AG04450 (cell line): ENCODE results near the gene SNAPC4. TPM values are rescaled to one million over a fixed set of nuclear protein-coding genes. Genes with fewer than 3 reads are reported as not detected.
A peak's percentile ranks its signal among the peaks of the same experiment; 100 is the strongest.

Source experiments
- CTCF ChIA-PET: fragments of 300-600, 350-600 bp; formaldehyde crosslinking; extraction: SDS; loops from one replicate; lab custom pipeline; 2022; ENCODE audit warnings: antibody characterized with exemption, inconsistent platforms; lab: Charles Lee
- POLR2A ChIA-PET: fragments of 350-600 bp; formaldehyde crosslinking; extraction: SDS; loops from one replicate; lab custom pipeline; 2021; ENCODE audit warnings: antibody characterized with exemption, inconsistent platforms; lab: Yijun Ruan, JAX
- DNase-seq: peaks from one replicate; pipeline ENCODE4 v3.0.0-alpha.2; 2011; ENCODE audit warnings: low read depth, low spot score
- H3K27ac ChIP-seq: one replicate; pipeline ENCODE4 v1.5.1; 2012; ENCODE audit warnings: low read depth, low read length, control low read depth
- H3K27me3 ChIP-seq: one replicate; pipeline ENCODE4 v1.6.0; 2012; ENCODE audit warnings: low read length; ENCODE audit not compliant: control insufficient read depth, insufficient read depth
- H3K4me3 ChIP-seq: 2 replicates; pipeline ENCODE4 v1.5.1; 2011; ENCODE audit warnings: mild to moderate bottlenecking, low read depth, low read length, control low read depth
- H3K9me3 ChIP-seq: 2 replicates; pipeline ENCODE4 v1.5.1; 2012; ENCODE audit warnings: low read length; ENCODE audit not compliant: control insufficient read depth, insufficient read depth
- polyA plus RNA-seq: library from polyadenylated mRNA; depleted of rRNA; stranded (reverse); fragments of >200 nt; gene quantifications from 2 replicates; pipeline ENCODE4 v1.2.3, GENCODE V29; 2011
- TF ChIP-seq, protein P1 (sequence below): IDR thresholded peaks from 2 replicates; pipeline ENCODE4 v1.5.1; 2011; ENCODE audit warnings: low read depth, low read length, control low read depth, inconsistent platforms

SNAPC4 gene
- polyA plus RNA-seq, 1 experiment: 2.2 TPM

GRCh38 chr9:136396219-136396515, 3.8 kb downstream of the SNAPC4 start:
- Histone ChIP-seq H3K27ac (no peak overlapping the region), H3K4me3 (no peak overlapping the region), H3K27me3 (no peaks in the 10 kb centered on the region), H3K9me3 (no peaks in the 10 kb centered on the region; the same call in 1 of the 2 replicates)
- no peak for DNase-seq
- TF ChIP-seq, protein P1, sequence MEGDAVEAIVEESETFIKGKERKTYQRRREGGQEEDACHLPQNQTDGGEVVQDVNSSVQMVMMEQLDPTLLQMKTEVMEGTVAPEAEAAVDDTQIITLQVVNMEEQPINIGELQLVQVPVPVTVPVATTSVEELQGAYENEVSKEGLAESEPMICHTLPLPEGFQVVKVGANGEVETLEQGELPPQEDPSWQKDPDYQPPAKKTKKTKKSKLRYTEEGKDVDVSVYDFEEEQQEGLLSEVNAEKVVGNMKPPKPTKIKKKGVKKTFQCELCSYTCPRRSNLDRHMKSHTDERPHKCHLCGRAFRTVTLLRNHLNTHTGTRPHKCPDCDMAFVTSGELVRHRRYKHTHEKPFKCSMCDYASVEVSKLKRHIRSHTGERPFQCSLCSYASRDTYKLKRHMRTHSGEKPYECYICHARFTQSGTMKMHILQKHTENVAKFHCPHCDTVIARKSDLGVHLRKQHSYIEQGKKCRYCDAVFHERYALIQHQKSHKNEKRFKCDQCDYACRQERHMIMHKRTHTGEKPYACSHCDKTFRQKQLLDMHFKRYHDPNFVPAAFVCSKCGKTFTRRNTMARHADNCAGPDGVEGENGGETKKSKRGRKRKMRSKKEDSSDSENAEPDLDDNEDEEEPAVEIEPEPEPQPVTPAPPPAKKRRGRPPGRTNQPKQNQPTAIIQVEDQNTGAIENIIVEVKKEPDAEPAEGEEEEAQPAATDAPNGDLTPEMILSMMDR: no peak
- POLR2A ChIA-PET: no interaction called here
- CTCF ChIA-PET: interaction anchor here (1.2 kb wide), 1 partner anchor 83 kb away, joined by 3 read pairs; no protein-coding TSS in a partner anchor

DNA sequence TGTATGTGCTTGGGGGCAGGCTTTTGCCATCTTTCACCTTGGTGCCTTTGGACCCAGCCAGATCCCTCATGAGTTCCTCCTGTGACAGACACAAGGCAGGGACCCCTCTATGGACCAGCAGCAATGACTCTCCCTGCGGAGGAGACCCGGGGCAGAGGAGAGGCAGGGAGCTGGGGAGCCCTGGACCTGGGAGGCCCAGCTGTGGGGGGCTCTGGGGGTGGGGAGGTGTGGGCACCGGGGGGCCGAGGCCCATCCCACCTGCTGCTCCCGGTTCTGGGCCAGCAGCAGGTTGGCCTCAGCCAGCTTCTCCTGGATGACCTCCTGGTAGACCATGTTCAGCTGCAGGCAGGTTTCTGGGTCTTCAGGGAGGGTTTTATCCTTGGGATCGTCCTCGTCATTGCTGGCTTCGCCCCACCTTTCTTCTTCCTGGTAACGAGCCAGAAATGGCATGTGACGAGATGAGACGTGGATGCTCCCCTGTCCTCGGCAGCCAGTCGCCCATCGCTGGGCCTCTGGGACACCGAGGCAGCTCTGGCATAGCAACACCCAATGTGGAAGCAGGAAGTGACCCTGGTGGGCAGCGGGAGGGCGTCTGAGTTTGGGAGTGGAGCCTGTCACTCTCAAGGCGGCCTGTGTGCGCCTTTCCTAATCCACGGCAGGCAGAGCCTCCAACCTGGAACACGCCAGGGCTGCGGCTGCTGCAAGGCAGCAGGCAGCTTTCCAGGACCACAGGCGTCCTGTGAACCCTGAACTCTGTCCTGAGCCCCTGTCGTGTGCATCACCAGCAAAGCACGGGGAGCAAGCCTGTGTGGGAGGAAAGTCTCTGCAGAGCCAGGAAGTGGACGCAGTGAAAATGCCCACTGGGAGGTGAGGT, 4.4 kb downstream of the SNAPC4 start:
- ChIA-PET POLR2A (no interaction called here), CTCF (interaction anchor here (1.2 kb wide), 1 partner anchor 83 kb away, joined by 3 read pairs; no protein-coding TSS in a partner anchor)
- no peak for DNase-seq
- TF ChIP-seq, protein P1: no peak
- Histone ChIP-seq H3K4me3 (no peak overlapping the region), H3K27ac (no peak overlapping the region), H3K27me3 (no peaks in the 10 kb centered on the region), H3K9me3 (no peaks in the 10 kb centered on the region; the same call in 1 of the 2 replicates)

DNA sequence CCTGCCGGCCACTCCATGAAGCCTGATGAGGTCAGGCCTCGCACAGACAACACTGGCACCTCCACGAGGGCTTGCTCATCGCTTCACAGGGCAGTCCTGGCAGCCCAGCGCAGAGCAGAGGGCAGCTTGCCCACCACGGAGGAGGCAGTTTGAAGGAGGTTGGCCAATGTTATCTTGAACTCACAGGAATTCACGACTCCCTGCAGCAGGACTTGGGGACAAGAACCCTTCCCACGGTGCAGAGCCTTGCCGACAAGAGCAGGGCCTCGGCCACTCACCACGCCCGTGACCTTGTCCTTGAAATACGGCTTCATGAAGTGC, 5.0 kb downstream of the SNAPC4 start:
- Histone ChIP-seq H3K27ac (no peak overlapping the region), H3K27me3 (no peaks in the 10 kb centered on the region), H3K9me3 (no peaks in the 10 kb centered on the region; the same call in 1 of the 2 replicates), H3K4me3 (no peak overlapping the region)
- DNase-seq: no peak
- ChIA-PET POLR2A (no interaction called here), CTCF (no interaction called here)
- TF ChIP-seq, protein P1: no peak

- ChIA-PET POLR2A (no interaction called here), CTCF (no interaction called here)
- no peak overlapping the region for H3K27ac ChIP-seq
- no peak overlapping the region for H3K4me3 ChIP-seq
- H3K9me3 ChIP-seq: no peaks in the 10 kb centered on the region; the same call in 1 of the 2 replicates
- TF ChIP-seq, protein P1: no peak
- no peak for DNase-seq
- no peaks in the 10 kb centered on the region for H3K27me3 ChIP-seq
Measured at GRCh38 chr9:136394312-136395019, 5.5 kb downstream of the SNAPC4 start.

- TF ChIP-seq, protein P1: no peak
- no peak for DNase-seq
- Histone ChIP-seq H3K27ac (peak overlapping the region; percentile 11), H3K4me3 (no peak overlapping the region), H3K9me3 (no peaks in the 10 kb centered on the region; the same call in 1 of the 2 replicates), H3K27me3 (no peaks in the 10 kb centered on the region)
- ChIA-PET POLR2A (no interaction called here), CTCF (no interaction called here)
Measured at GRCh38 chr9:136393531-136393930, 6.4 kb downstream of the SNAPC4 start.
